PC-9 (cell line): ENCODE data around the gene GMDS. TPM values are rescaled to one million over a fixed set of nuclear protein-coding genes. Genes with fewer than 3 reads are reported as not detected.

Source experiments
- BruUV-seq: library from RNA; stranded (reverse); fragments of 400-500 nt; replicated peaks from 2 replicates; lab custom pipeline; 2021; lab: Mats Ljungman, UMichigan
- CTCF ChIA-PET: fragments of 300-600 bp; sonication (Branson Sonifier 250); formaldehyde crosslinking; loops from one replicate; lab custom pipeline; 2022; ENCODE audit warnings: antibody characterized with exemption; lab: Charles Lee
- POLR2A ChIA-PET: fragments of 300-600 bp; sonication (Branson Sonifier 250); formaldehyde crosslinking; loops from one replicate; lab custom pipeline; 2022; ENCODE audit warnings: antibody characterized with exemption; ENCODE audit not compliant: unreplicated experiment; lab: Charles Lee
- DNase-seq, 2 experiments: peaks; one replicate each; pipeline versions ENCODE4 v3.0.0 to v3.0.0-alpha.2; 2015 to 2022; ENCODE audit warnings: mixed read lengths in 1 of 2
- H2AFZ ChIP-seq: fragments of 200-600 bp; sonication (generic); 2 replicates; pipeline ENCODE4 v1.8.1; 2017; ENCODE audit warnings: antibody characterized with exemption
- H3F3A ChIP-seq: fragments of 200-600 bp; sonication (generic); 2 replicates; pipeline ENCODE4 v1.8.1; 2017; ENCODE audit warnings: antibody characterized with exemption, mild to moderate bottlenecking, low read depth; ENCODE audit not compliant: insufficient read depth
- H3K27ac ChIP-seq: fragments of 200-600 bp; sonication (generic); 2 replicates; pipeline ENCODE4 v1.6.1; 2016; ENCODE audit warnings: mixed run types
- H3K27me3 ChIP-seq: fragments of 200-600 bp; sonication (generic); 2 replicates; pipeline ENCODE4 v1.6.1; 2016; ENCODE audit warnings: low read depth, mixed run types; ENCODE audit not compliant: insufficient read depth
- H3K36me3 ChIP-seq: fragments of 200-600 bp; sonication (generic); 2 replicates; pipeline ENCODE4 v1.6.1; 2016; ENCODE audit warnings: low read depth, mixed run types
- H3K4me1 ChIP-seq: fragments of 200-600 bp; sonication (generic); replicated peaks from 2 replicates; pipeline ENCODE4 v1.6.1; 2016; ENCODE audit warnings: mixed run types; ENCODE audit not compliant: insufficient read depth
- H3K4me2 ChIP-seq: fragments of 200-600 bp; sonication (generic); 2 replicates; pipeline ENCODE4 v1.6.1; 2017; ENCODE audit warnings: mixed run types
- H3K4me3 ChIP-seq: fragments of 200-600 bp; sonication (generic); 2 replicates; pipeline ENCODE4 v1.6.1; 2016; ENCODE audit warnings: mixed run types
- H3K79me2 ChIP-seq: fragments of 200-600 bp; sonication (generic); 2 replicates; pipeline ENCODE4 v1.6.1; 2017; ENCODE audit warnings: low read depth, mixed run types
- H3K9me2 ChIP-seq: fragments of 200-600 bp; sonication (generic); 2 replicates; pipeline ENCODE4 v1.8.1; 2017; ENCODE audit warnings: mild to moderate bottlenecking; ENCODE audit not compliant: insufficient read depth
- H3K9me3 ChIP-seq: fragments of 200-600 bp; sonication (generic); 2 replicates; pipeline ENCODE4 v1.8.1; 2016; ENCODE audit warnings: low read depth; ENCODE audit not compliant: insufficient read depth
- H4K20me1 ChIP-seq: fragments of 200-600 bp; sonication (generic); 2 replicates; pipeline ENCODE4 v1.8.1; 2017; ENCODE audit not compliant: insufficient read depth
- CTCF ChIP-seq: fragments of 200-600 bp; sonication (generic); conservative IDR thresholded peaks from 2 replicates; pipeline ENCODE4 v1.6.1; 2017; ENCODE audit warnings: mixed run types, antibody characterized with exemption, mild to moderate bottlenecking, moderate library complexity
- EZH2 ChIP-seq: fragments of 200-600 bp; sonication (generic); IDR thresholded peaks from 2 replicates; pipeline ENCODE4 v1.8.0; 2017; ENCODE audit warnings: antibody characterized with exemption, low read depth
- intact Hi-C: fragments of 100-400 bp; cut with micrococcal nuclease; formaldehyde crosslinking; loops from one replicate; pipeline ENCODE4 v1.10.0; 2022; ENCODE audit not compliant: unreplicated experiment
- total RNA-seq: library from RNA; stranded (reverse); gene quantifications from 2 replicates; pipeline ENCODE4 v1.2.3, GENCODE V29; 2021

Gene GMDS
- total RNA-seq, 1 experiment from 2014 or later, result 30.1 TPM

- Histone ChIP-seq H3K4me1 (no peaks in the 10 kb centered on the region), H3K4me2 (no peak overlapping the region), H3K4me3 (no peak overlapping the region), H3K79me2 (no peaks in the 10 kb centered on the region), H3K27me3 (no peaks in the 10 kb centered on the region), H2AFZ (no peak overlapping the region), H3K9me2 (no peaks in the 10 kb centered on the region), H3K36me3 (no peaks in the 10 kb centered on the region), H3F3A (no peaks in the 10 kb centered on the region), H4K20me1 (no peaks in the 10 kb centered on the region), H3K27ac (no peak overlapping the region), H3K9me3 (no peaks in the 10 kb centered on the region)
- no TSS peak for BruUV-seq
- DNase-seq, result no peak
- no peak for TF ChIP-seq CTCF
- TF ChIP-seq EZH2, result no peak
- POLR2A ChIA-PET, result interaction anchor here (0.6 kb wide), 1 partner anchor 14 kb away, joined by 3 read pairs; no protein-coding TSS in a partner anchor
- intact Hi-C loops, result no loop called here
- CTCF ChIA-PET, result no interaction called here
Measured at GRCh38 chr6:1700278-1700967, 545.0 kb downstream of the GMDS start.

GRCh38 chr6:1698527-1698926, 546.9 kb downstream of the GMDS start:
- Histone ChIP-seq H3K27me3 (no peaks in the 10 kb centered on the region), H3K27ac (no peak overlapping the region), H3K36me3 (no peaks in the 10 kb centered on the region), H4K20me1 (no peaks in the 10 kb centered on the region), H3K79me2 (no peaks in the 10 kb centered on the region), H3K4me1 (no peaks in the 10 kb centered on the region), H3K4me3 (no peak overlapping the region), H3K9me2 (no peaks in the 10 kb centered on the region), H3F3A (no peaks in the 10 kb centered on the region), H2AFZ (no peak overlapping the region), H3K9me3 (no peaks in the 10 kb centered on the region), H3K4me2 (no peak overlapping the region)
- DNase-seq, result no peak
- no TSS peak for BruUV-seq
- ChIA-PET CTCF (no interaction called here), POLR2A (no interaction called here)
- no peak for TF ChIP-seq EZH2
- TF ChIP-seq CTCF, result no peak
- intact Hi-C loops, result no loop called here

- BruUV-seq, result no TSS peak
- POLR2A ChIA-PET, result interaction anchor here (0.6 kb wide), 1 partner anchor 27 kb away, joined by 7 read pairs; no protein-coding TSS in a partner anchor
- TF ChIP-seq CTCF, result no peak
- no peak for TF ChIP-seq EZH2
Measured at GRCh38 chr6:1697688-1698351, 547.6 kb downstream of the GMDS start.

More at GRCh38 chr6:1697688-1698351, 547.6 kb downstream of the GMDS start:
- Histone ChIP-seq H3K36me3 (no peaks in the 10 kb centered on the region), H3K4me2 (no peak overlapping the region), H3K27ac (no peak overlapping the region), H3K4me1 (no peaks in the 10 kb centered on the region), H3K9me3 (no peaks in the 10 kb centered on the region), H3K79me2 (no peaks in the 10 kb centered on the region), H3F3A (no peaks in the 10 kb centered on the region), H3K9me2 (no peaks in the 10 kb centered on the region), H3K27me3 (no peaks in the 10 kb centered on the region), H3K4me3 (no peak overlapping the region), H4K20me1 (no peaks in the 10 kb centered on the region), H2AFZ (no peak overlapping the region)
- DNase-seq, result no peak
- CTCF ChIA-PET, result interaction anchor here (0.5 kb wide), 1 partner anchor 687 kb away, joined by 4 read pairs; no protein-coding TSS in a partner anchor
- intact Hi-C loops, result no loop called here
